Spleen (tissue), 3 donors: Measurements from ENCODE around the gene KANSL1L.

Experiments used
- POLR2A ChIP-seq, 3 donors: fragments of 450-650 bp; IDR thresholded peaks; one replicate each; pipeline ENCODE4 v1.5.1; 2017; ENCODE audit warnings: antibody characterized with exemption in 3 of 3, mild to moderate bottlenecking in 1 of 3
- POLR2AphosphoS5 ChIP-seq, 3 donors: sonication (generic); formaldehyde crosslinking; IDR thresholded peaks; one replicate each; pipeline ENCODE4 v1.5.1; 2017; ENCODE audit warnings: antibody characterized with exemption in 3 of 3

DNA sequence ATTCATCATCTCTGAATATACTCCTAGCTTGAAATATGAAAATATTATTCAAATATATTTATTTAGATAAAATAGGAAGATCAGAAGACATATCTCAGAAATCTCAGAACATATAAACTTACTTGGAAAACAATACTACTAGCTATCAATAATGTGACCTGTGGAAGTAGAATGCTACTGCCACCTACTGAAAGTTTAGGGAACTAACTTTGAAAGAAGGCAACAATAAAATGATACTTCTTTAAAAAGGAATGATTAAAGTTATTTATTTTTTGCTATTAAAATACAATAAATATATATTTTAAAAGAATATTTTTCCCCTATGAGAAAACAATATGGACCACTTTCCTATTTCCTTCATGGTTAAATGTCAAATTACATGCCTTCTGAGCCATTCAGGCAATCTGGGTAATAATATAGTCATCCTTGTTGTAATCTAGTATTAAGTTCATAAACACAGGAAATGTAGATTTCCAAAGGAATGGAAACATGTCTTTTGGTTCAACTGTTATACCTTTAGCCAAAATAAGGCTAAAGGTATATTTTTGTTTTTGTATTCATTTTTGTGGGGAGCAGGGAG, 28.1 kb upstream of the KANSL1L start:
- no peak for TF ChIP-seq POLR2A (IDR thresholded peaks at IDR 0.05)
- no peak for TF ChIP-seq POLR2AphosphoS5 (IDR thresholded peaks at IDR 0.05)
